AG10803 (cell line): ENCODE results near the gene SERPINE1.
"Not testable (repeated sequence)": the region's sequence is repeated elsewhere in the genome, so short reads cannot be mapped to it uniquely, and the experiment has no call there.

Experiments
- DNase-seq: peaks from one replicate; pipeline ENCODE4 v3.0.0; 2010; ENCODE audit warnings: low read depth
- H3K4me3 ChIP-seq: 2 replicates; pipeline ENCODE4 v1.5.1; 2011; ENCODE audit warnings: mild to moderate bottlenecking, low read length, control low read depth
- CTCF ChIP-seq: conservative IDR thresholded peaks from 2 replicates; pipeline ENCODE4 v1.5.1; 2011; ENCODE audit warnings: mild to moderate bottlenecking, low read length, control low read depth, inconsistent platforms

The SERPINE1 gene

GRCh38 chr7:101111261-101111660 lies 15.6 kb upstream of the SERPINE1 start:
- no peak for TF ChIP-seq CTCF
- no peak for DNase-seq
- H3K4me3 ChIP-seq = no peak overlapping the region

GRCh38 chr7:101112233-101112632 lies 14.7 kb upstream of the SERPINE1 start:
- no peak overlapping the region for H3K4me3 ChIP-seq
- no peak for TF ChIP-seq CTCF
- DNase-seq = no peak

GRCh38 chr7:101113140-101113539 lies 13.8 kb upstream of the SERPINE1 start:
- not testable (repeated sequence) for DNase-seq, H3K4me3 ChIP-seq

- DNase-seq = no peak
- no peak for TF ChIP-seq CTCF
- no peak overlapping the region for H3K4me3 ChIP-seq
These were observed 13.1 kb upstream of the SERPINE1 start for GRCh38 chr7:101113836-101114235.

GRCh38 chr7:101114492-101114891 lies 12.4 kb upstream of the SERPINE1 start:
- DNase-seq = no peak
- no peak overlapping the region for H3K4me3 ChIP-seq
- TF ChIP-seq CTCF = no peak

- no peak overlapping the region for H3K4me3 ChIP-seq
- no peak for TF ChIP-seq CTCF
- DNase-seq = no peak
These were observed 11.7 kb upstream of the SERPINE1 start for GRCh38 chr7:101115215-101115614.

GRCh38 chr7:101116898-101117297 lies 10.0 kb upstream of the SERPINE1 start:
- no peak overlapping the region for H3K4me3 ChIP-seq
- no peak for TF ChIP-seq CTCF
- DNase-seq = no peak

GRCh38 chr7:101118856-101119255 lies 8.0 kb upstream of the SERPINE1 start:
- no peak for TF ChIP-seq CTCF
- no peak overlapping the region for H3K4me3 ChIP-seq
- no peak for DNase-seq
